Mesothelial cell of epicardium (in vitro differentiated cells): ENCODE results near the gene RAC2. TPM values are rescaled to one million over a fixed set of nuclear protein-coding genes. Genes with fewer than 3 reads are reported as not detected.
"Not testable (repeated sequence)": the region's sequence is repeated elsewhere in the genome, so short reads cannot be mapped to it uniquely, and the experiment has no call there.

Source experiments
- DNase-seq, 2 experiments: peaks; one replicate each; pipeline ENCODE4 v3.0.0; 2021; ENCODE audit warnings: low spot score in 2 of 2; ENCODE audit not compliant: unreplicated experiment in 2 of 2
- H3K27ac Mint-ChIP-seq: 2 replicates; pipeline ENCODE4 v1.8.0; 2021; ENCODE audit warnings: mixed read lengths
- H3K27me3 Mint-ChIP-seq: 2 replicates; pipeline ENCODE4 v1.8.0; 2021; ENCODE audit warnings: low read depth, mixed read lengths
- H3K36me3 Mint-ChIP-seq: 2 replicates; pipeline ENCODE4 v1.8.0; 2021; ENCODE audit warnings: mixed read lengths
- H3K4me1 Mint-ChIP-seq: 2 replicates; pipeline ENCODE4 v1.8.0; 2021; ENCODE audit warnings: mixed read lengths
- H3K4me3 Mint-ChIP-seq: 2 replicates; pipeline ENCODE4 v1.8.0; 2021; ENCODE audit warnings: mild to moderate bottlenecking, moderate library complexity, mixed read lengths
- H3K9me3 Mint-ChIP-seq: 2 replicates; pipeline ENCODE4 v1.8.0; 2021; ENCODE audit warnings: mixed read lengths
- total RNA-seq: library from RNA; stranded (reverse); gene quantifications from 3 replicates; pipeline ENCODE4 v1.2.1, GENCODE V29; 2021
- TF ChIP-seq, protein P1 (sequence below): fragments of 200-600 bp; sonication (generic); IDR thresholded peaks from one replicate; pipeline ENCODE4 v1.5.0; 2021; ENCODE audit warnings: antibody characterized with exemption; ENCODE audit not compliant: unreplicated experiment

RAC2 gene
- total RNA-seq, 1 donor from 2014 or later, result 6.4 TPM

DNA sequence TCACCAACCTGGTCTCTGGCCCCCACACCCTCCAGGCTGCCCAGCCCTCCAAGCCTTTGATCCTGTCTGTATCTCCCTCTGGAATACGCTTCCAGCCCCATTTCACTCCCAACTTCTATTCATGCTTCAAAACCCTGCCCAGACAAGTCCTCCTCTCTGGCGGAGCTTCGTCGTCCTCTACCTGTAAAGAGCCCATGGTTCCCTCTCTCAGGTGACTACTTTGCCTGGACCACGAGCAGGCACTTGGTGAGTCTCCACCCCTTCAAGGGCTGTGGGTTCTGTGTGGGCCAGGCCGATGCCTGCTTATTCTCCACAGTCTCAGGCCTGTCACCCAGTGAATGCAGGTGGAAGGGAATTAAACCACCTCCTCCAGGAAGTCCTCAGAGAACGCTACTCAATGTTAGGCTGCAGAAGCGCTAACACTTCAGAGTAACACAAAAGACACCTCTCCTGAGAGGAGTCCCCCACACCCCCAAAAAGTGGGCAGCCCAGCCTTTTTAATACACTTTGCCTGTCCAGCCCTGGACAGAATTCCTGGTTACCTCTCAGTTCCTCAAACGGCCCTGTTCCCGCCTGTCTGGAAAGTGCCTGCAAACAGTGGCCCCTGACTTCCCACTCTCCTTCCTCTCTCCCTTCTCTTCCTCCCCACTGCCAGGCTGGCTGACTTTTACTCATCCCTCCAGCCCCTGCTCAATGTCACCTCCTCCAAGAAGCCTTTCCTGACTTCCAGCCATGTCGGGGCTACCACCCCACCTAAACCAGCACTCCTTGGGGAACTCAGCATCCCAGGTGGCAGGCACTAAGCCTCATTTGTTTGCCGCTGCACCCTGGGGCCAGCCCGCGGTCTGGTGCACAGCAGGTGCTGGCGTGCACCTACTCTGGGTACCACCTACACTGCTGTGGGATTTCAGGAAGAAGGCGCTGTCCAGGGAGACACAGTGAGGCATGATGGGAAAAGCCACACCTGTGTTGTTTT lies 9.0 kb downstream of the RAC2 start:
- H3K36me3 Mint-ChIP-seq, result no peaks in the 10 kb centered on the region
- H3K4me3 Mint-ChIP-seq, result no peak overlapping the region
- no peaks in the 10 kb centered on the region for H3K9me3 Mint-ChIP-seq
- H3K27me3 Mint-ChIP-seq, result peaks cover 11% of the 10 kb centered on the region
- TF ChIP-seq, protein P1, sequence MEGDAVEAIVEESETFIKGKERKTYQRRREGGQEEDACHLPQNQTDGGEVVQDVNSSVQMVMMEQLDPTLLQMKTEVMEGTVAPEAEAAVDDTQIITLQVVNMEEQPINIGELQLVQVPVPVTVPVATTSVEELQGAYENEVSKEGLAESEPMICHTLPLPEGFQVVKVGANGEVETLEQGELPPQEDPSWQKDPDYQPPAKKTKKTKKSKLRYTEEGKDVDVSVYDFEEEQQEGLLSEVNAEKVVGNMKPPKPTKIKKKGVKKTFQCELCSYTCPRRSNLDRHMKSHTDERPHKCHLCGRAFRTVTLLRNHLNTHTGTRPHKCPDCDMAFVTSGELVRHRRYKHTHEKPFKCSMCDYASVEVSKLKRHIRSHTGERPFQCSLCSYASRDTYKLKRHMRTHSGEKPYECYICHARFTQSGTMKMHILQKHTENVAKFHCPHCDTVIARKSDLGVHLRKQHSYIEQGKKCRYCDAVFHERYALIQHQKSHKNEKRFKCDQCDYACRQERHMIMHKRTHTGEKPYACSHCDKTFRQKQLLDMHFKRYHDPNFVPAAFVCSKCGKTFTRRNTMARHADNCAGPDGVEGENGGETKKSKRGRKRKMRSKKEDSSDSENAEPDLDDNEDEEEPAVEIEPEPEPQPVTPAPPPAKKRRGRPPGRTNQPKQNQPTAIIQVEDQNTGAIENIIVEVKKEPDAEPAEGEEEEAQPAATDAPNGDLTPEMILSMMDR, result no peak
- no peak for DNase-seq
- peaks cover 8% of the 10 kb centered on the region for H3K4me1 Mint-ChIP-seq
- H3K27ac Mint-ChIP-seq, result no peak overlapping the region

DNA sequence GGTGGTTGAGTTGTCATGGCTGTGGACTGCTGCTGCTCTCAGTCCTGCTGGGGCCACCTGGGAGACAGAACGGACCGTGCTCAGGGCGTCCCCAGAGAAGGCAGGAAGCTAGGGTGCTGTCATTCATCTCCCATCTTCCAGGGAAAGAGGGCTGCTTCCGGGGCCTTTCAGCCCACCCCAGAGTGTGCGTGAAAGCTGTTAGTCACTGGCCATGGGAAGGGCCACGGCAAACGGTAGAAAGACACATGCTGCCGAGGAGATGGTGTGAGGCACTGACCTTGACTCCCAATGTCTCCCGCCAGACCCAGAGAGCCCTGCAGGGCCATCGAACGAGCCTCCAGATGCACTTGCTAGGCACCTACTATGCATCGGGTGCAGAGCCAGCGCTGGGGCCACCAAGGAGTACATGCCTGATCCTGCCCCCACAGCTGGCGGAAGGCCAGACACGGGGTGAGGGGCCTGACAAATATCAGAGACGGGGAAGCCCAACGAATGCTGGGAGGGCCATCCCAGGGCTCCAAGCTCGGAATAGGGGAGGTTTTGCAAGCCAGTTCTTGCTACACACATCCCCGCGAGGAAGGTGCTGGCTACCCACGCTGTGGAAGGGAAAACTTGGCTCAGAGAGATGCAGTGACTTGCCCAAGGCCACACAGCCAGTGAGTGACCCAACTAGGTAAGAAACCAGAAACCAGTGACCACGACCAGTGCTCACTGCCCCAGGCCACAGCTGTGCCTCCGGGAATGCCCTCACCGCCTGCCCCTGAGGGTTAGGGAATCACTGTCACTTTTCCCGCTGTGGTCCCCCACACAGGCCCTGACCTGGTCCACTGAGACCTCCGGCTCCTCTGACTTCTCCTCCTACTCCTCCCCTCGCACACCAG lies 10.1 kb downstream of the RAC2 start:
- TF ChIP-seq, protein P1, result no peak
- no peak overlapping the region for H3K4me3 Mint-ChIP-seq
- no peaks in the 10 kb centered on the region for H3K36me3 Mint-ChIP-seq
- H3K4me1 Mint-ChIP-seq, result peaks cover 13% of the 10 kb centered on the region
- peaks cover 9% of the 10 kb centered on the region for H3K27me3 Mint-ChIP-seq
- no peak overlapping the region for H3K27ac Mint-ChIP-seq
- H3K9me3 Mint-ChIP-seq, result no peaks in the 10 kb centered on the region
- DNase-seq, result no peak

DNA sequence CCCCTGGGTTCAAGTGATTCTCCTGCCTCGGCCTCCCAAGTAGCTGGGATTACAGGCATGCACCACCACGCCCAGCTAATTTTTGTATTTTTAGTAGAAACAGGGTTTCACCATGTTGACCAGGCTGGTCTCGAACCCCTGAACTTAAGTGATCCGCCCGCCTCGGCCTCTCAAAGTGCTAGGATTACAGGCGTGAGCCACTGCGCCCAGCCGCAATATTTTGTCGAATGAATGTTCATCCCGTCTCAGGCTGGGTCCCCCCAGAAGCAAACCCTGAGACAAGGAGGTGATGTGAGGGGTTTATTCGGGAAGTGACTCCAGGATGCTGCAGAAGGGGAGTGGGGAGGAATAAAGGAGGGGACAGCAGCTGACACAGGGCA lies 10.7 kb downstream of the RAC2 start:
- H3K9me3 Mint-ChIP-seq, H3K36me3 Mint-ChIP-seq, H3K27me3 Mint-ChIP-seq, H3K4me3 Mint-ChIP-seq, H3K27ac Mint-ChIP-seq, DNase-seq: not testable (repeated sequence)
- H3K4me1 Mint-ChIP-seq, result peaks cover 18% of the 10 kb centered on the region

DNA sequence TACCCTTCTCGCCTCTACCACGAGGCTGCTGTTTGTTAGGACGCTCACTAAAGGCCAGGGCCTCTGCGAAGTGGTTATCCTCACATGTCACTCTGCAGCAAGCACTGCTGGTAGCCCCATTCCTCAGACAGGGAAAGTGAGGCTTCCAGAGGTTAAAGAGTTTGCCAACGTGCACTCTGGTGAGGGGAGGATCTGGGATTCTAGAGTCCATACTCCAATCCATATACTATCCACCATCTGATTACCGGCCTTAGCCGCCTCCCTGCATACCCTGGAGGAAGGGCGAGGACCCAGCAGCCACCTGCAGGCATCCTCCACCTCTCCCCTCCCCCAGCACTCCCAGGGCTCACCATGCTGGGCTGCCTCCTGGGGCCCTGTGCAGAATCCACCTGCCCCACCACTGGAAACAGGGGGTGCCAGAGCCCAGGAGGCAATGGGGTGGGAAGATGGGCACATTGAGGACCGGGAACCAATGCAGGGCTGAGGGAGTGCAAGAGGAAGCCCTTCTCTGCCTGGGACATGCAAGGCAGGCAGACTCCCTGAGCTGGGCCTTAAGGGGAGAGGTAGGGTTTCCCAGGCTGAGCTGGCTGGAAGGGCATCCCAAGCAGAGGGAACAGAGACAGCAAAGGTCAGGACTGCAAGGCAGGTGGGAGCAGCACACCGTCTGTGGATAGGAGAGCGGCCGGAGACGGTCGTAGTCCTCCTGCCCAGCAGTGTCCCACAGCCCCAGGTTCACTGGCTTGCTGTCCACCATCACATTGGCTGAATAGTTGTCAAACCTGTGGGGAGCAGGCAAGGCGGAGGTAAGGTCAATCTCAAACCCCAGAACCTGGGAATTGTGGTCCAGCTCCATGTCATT lies 11.7 kb downstream of the RAC2 start:
- H3K4me1 Mint-ChIP-seq, result peaks cover 17% of the 10 kb centered on the region
- H3K27ac Mint-ChIP-seq, result no peak overlapping the region
- H3K9me3 Mint-ChIP-seq, result no peaks in the 10 kb centered on the region
- H3K4me3 Mint-ChIP-seq, result no peak overlapping the region
- TF ChIP-seq, protein P1, result no peak
- H3K27me3 Mint-ChIP-seq, result peaks cover 2% of the 10 kb centered on the region
- no peaks in the 10 kb centered on the region for H3K36me3 Mint-ChIP-seq
- DNase-seq, result no peak

DNA sequence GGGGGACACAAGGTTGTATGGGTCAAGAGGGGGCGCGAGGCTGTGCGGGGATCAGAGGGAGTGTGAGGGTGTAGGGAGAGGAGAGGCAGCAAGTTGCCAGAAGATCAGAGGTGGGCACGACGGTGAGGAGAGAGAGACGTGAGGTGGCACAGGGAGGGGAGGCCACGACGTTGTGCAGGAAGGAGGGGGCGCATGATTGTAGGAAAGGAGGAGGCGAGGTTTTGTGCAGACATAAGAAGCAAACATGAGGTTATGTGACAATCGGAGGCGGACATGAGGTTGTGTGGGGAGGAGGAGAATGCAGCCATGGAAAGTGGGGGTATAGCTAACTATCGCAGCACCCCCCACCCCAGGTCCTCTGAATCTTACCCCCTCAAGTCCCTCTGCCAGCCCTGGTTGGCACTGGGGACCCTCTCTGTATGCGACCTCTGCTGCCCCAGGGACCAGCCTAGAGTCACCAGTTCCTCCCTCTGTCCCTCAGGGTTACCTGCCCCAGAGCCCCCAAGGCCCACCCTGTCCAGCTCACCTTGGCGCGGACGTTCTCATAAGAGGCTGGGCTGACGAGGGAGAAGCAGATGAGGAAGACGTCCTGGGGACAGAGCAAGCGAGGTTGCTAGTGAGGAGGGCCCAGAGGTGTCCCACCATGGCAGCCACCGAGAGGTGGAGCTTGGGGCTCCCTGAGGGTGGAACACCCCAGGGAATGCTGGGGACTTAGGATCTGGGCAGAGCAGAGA lies 12.5 kb downstream of the RAC2 start:
- TF ChIP-seq, protein P1, result no peak
- Mint-ChIP-seq H3K27me3 (no peaks in the 10 kb centered on the region), H3K9me3 (no peaks in the 10 kb centered on the region), H3K36me3 (no peaks in the 10 kb centered on the region), H3K27ac (no peak overlapping the region), H3K4me1 (peaks cover 15% of the 10 kb centered on the region), H3K4me3 (no peak overlapping the region)
- no peak for DNase-seq
